ENCODE results near the gene CCDC88B.

The CCDC88B gene

DNA sequence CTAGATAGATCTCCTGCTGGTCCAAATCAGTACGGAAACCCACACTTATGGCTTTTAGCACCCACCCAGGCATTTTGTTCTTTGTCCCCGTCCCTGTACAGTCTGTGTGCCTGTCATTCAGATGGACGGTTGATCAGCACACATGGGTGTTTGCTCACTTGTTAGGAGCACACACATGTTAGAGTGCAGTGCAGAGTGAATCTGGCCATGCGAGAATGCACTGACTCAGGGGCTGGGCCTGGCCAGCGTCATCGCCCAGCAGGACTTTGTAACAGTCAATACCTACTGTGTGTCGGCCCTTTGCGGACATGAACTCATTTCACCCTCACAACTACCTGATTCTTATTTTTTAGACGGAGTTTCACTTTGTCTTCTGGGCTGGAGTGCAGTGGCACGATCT, 22.3 kb downstream of the CCDC88B start:
- no peak for DNase-seq
- no peak for ATAC-seq

- DNase-seq (no peak), ATAC-seq (no peak)
Measured at GRCh38 chr11:64364435-64364834, 24.4 kb downstream of the CCDC88B start.

DNA sequence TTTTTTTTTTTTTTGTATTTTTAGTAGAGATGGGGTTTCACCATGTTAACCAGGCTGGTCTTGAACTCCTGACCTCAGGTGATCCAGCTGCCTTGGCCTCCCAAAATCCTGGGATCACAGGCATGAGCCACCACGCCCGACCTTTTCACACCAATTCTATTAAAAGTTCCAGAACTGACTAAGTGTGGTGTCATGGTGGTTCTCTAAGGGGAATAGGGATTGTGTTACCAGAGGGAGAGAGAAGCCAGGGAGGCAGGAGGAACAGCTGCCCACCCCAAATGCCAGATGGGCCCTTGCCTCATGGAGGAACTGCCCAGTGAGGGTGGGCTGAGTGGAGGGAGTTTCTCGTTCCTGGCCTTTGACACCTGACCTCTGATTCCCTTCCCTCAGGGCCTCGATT, 24.9 kb downstream of the CCDC88B start:
- DNase-seq (no peak), ATAC-seq (no peak)

DNA sequence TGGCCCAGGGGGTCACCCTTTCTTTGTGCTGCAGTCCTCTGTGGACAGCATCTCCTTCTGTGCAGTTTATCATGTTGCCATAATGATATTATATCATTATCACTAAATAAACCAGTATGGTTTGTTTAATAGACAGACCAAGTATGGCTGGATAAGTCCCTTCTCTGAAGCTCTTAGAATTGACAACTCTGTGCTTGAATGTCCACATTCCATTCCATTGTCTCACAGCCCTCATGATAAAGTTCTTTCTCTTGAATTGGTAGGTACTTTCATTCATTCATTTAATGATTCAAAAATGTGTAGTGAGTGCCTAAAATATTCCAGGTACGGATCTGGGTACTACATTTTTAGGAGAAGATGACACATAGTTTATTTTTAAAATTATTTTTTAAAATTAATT, 26.7 kb downstream of the CCDC88B start:
- no peak for DNase-seq
- ATAC-seq: no peak

DNA sequence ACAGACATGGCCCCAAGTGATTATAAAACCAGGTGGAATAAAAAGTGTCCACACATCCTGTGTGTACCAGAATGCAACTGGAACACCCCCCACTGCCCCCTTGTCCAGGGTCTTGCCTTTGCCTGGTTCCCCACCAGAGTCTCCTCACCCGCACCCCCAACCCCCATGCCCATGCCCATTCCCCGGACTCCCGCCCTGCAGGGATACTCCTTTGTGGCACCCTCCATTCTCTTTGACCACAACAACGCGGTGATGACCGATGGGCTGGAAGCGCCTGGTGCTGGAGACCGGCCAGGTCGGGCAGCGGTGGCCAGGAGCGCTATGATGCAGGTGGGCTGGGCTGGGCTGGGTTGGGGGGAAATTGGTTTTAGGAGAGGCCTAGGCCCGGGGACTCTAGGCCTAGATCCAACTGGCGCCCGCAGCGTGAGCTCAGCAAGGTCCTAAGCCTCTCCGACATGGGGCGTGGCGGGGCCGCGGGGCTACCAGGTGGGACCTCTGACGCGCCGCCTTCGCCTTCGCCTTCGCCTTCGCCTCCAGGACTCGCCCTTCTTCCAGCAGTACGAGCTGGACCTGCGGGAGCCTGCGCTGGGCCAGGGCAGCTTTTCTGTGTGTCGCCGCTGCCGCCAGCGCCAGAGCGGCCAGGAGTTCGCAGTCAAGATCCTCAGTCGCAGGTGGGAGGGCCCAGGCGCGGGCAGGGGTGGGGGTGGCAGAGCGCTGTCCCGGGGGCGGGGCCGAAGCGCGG, 28.1 kb downstream of the CCDC88B start:
- ATAC-seq (no peak), DNase-seq (no peak)

GRCh38 chr11:64368673-64369074, 28.7 kb downstream of the CCDC88B start:
- DNase-seq: no peak
- ATAC-seq: no peak

DNA sequence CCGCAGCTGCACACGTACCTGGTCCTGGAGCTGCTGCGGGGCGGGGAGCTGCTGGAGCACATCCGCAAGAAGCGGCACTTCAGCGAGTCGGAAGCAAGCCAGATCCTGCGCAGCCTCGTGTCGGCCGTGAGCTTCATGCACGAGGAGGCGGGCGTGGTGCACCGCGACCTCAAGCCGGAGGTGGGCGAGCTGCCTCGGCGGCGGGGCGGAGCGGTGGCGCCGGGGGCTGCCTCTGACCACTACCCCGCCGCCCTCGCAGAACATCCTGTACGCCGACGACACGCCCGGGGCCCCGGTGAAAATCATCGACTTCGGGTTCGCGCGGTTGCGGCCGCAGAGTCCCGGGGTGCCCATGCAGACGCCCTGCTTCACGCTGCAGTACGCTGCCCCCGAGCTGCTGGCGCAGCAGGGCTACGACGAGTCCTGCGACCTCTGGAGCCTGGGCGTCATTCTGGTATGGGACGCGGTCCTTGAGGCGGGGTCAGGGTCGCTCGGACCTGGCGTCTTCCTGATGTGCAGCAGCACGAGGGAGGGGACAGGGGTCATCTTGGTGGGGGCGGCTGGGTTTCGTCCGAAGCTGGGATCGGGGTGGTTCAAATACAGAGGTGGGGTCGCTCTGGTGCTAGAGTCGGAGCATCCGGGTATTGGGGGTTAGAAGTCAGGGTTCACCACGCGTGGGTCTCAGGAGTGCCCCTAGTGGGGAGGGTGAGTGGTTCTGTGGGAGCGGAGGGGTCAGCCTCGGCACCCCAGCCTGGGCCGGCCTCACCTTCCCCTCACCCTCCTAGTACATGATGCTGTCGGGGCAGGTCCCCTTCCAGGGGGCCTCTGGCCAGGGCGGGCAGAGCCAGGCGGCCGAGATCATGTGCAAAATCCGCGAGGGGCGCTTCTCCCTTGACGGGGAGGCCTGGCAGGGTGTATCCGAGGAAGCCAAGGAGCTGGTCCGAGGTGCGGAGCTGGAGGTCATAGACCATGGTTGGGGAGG, 29.7 kb downstream of the CCDC88B start:
- ATAC-seq (no peak), DNase-seq (no peak)

DNA sequence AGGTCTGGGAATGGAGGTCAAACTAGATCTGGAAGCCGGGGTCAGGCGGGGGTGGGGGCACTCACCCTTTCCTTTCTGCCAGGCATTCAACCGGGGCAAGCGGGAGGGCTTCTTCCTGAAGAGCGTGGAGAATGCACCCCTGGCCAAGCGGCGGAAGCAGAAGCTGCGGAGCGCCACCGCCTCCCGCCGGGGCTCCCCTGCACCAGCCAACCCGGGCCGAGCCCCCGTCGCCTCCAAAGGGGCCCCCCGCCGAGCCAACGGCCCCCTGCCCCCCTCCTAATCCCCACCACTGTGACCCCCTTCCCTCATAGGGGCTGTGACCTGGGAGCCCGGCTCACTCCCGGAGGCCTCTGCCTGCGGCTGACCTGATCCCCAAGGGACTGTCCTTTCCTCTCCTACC, 31.2 kb downstream of the CCDC88B start:
- ATAC-seq (no peak), DNase-seq (no peak)

DNA sequence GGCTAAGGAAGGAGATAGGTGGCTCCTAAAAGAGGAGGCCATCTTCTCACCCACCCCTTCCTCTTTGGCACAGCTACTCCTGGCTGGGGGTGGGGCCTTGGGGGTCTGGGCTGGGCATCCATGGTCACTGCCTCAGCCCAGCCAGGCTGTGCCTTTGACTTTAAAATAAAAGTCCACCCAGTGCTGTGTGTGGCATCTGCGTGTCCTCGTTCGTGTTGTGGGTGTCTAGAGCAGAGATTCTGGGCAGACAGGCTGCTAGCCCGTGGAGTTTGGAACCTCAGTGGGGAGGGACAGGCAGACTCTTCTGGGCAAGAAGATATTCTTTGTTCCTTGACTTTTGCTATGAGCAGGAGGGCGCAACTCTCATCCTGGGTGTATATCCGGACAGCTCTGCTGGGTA, 32.0 kb downstream of the CCDC88B start:
- DNase-seq (no peak), ATAC-seq (no peak)

- DNase-seq (no peak), ATAC-seq (no peak)
Measured at GRCh38 chr11:64372802-64373597, 33.0 kb downstream of the CCDC88B start.

- DNase-seq: no peak
- ATAC-seq: no peak
Measured at GRCh38 chr11:64373598-64373974, 33.6 kb downstream of the CCDC88B start.

DNA sequence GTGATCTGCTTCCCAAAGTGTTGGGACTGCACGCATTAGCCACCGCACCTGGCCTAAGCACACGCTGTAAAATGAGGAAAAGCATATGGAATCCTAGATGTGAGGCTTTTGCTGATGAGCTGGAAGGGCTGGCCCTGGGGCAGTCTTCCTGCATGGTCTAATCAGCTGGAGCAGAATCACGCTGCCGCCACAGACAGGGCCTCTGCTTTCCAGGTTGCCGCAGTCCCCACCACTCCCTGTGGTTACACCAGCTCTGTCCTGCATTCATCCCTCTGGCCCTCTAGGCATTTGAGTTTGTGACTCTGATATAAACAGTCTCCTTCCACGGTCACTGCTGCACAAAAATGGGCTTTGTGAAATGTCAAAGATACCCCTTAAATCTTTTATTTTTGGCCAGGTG, 36.1 kb downstream of the CCDC88B start:
- no peak for ATAC-seq
- no peak for DNase-seq

GRCh38 chr11:64378335-64378880, 38.4 kb downstream of the CCDC88B start:
- no peak for DNase-seq
- no peak for ATAC-seq

DNA sequence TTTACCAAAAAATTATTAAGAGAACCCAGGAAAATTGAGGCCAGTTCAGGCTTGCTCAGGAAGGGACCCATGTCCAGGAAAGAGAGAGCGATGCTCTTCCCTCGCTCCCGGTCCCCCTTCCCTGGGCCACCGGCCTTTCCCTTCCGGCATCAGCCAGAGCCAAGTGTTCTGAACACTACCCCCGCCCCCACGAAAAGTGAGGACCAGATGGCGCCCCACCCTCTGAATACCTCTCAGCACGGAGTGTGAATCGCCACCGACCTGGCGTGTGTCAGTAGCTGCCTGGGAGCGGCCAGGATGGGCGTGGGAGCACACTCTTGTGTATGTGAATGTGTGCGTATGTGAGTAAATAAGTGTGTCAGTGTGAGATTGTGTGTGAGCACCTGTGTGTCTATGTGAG, 39.2 kb downstream of the CCDC88B start:
- no peak for DNase-seq
- ATAC-seq: no peak

DNA sequence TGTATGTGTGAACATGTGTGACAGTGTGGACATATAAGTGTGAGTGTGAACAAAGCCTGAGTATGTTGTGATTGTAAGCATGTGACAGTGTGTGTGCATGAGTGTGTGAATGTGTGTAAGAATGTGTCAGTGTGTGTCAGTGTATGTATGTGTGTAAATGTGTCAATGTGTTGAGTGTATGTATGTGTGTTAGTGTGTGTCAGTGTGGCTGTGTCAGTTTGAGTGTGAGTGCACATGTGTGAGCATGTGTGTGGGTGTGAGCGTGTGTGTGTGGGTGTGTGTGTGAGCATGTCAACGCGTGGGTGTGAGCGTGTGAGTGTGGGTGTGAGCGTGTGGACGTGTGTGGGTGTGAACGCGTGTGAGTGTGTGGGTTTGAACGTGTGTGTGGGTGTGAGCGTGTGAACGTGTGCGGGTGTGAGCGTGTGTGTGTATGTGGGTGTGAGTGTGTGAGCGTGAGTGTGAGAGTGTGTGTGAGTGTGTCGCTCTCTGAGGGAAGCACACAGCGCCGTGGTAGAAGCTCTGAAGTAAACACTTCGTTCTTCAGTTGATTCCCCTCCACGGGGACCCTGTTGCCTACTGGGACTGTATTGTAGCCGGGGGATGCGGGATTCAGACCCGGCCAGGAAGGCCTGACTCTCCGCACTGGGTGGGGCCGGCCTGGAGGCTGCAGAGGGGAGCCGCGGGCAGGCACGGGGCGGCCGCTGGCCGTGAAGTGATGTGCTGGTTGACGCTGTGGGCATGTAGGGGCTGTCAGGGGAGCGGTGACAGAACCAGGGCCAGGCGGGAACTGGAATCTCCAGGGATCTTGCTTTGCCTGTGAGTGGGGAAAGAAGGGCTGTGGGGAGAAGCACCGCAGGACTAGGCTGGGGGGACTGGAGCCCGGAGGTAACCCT, 40.1 kb downstream of the CCDC88B start:
- ATAC-seq (no peak), DNase-seq (no peak)

- no peak for DNase-seq
- ATAC-seq: no peak
Measured at GRCh38 chr11:64381350-64381749, 41.3 kb downstream of the CCDC88B start.

DNA sequence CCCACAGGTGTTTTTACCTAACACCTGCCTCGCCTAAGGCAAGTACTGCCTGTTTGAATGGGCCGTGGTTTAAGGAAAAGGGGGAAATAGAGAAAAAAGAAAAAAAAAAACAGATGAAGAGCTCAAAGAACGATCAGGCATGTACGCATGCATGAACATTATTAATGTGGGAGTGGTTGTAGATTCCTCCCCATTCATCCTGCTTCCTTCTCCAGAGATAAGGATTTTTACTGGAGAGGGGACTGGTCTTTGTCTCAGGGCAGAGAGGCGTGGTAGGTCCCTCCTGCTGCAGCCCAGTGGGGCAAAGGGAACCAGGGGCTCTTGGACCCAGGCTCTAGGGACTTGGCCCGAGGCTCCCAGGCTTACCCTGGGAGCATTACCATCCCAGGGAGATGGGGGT, 42.0 kb downstream of the CCDC88B start:
- DNase-seq (no peak), ATAC-seq (no peak)

DNA sequence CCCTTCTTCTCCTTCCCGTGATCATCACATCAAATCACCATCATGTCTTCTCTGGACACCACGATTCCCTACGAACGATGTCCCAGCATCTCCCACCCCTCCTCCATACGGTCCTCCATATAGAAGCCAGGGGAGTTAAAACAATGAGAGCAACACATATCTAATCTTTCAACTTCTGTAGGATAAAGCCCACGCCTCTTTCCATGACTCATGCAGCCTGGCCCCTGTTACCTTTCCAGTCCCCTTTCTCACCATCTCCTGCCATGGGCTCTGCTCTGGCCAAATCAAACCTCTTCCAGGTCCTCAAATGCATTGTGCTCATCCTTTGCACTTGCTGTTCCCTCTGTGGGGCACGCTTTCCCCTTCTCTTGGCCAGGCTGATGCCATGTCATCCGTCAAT, 42.6 kb downstream of the CCDC88B start:
- DNase-seq (no peak), ATAC-seq (no peak)

GRCh38 chr11:64383580-64383979, 43.6 kb downstream of the CCDC88B start:
- no peak for DNase-seq

DNA sequence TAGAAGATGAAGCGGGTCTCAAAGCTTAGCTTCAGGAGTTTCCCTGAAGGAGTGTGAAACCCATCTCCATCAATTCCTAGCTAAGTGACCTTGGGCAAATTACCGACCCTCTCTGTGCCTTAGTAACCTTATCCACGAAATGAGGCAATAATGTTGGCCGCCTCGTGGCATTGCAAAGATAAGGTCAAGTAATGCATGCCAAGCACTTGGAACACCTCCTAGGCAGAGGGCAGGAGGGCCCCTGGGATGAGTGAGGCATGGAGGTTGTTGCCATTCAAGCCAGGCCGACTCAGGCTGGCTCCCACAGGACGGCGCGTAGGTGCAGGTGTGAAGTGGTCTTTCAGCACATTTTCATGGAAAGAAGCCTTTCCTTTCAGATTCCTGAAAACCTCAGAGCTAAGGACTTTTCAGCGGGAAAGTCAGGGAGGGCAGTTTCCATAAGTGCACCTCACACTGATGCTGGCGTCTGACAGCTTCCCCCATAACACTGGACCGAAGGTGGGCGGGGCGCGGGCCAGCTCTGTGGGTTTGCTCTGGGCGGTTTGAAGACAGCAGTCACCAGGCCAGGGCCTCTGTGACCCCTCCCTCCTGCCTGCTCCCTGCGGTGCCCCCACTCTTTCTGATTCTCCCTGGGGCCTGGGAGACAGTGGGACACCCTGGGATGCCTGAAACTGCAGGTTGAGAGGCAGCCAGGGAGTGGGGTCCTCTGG, 44.2 kb downstream of the CCDC88B start:
- DNase-seq: no peak
- no peak for ATAC-seq

More at GRCh38 chr11:64383580-64383979, 43.6 kb downstream of the CCDC88B start:
- ATAC-seq: no peak
